GM06990 (cell line): ENCODE measurements around the gene C19orf38.
A peak's percentile ranks its signal among the peaks of the same experiment; 100 is the strongest.
"Not testable (repeated sequence)": the region's sequence is repeated elsewhere in the genome, so short reads cannot be mapped to it uniquely, and the experiment has no call there.

Experiments used
- DNase-seq: peaks from one replicate; pipeline ENCODE4 v3.0.0-alpha.2; 2011; ENCODE audit not compliant: insufficient read length; ENCODE audit errors: extremely low read depth
- H3K27me3 ChIP-seq: replicated peaks from 2 replicates; pipeline ENCODE4 v1.6.0; 2011; ENCODE audit warnings: low read length; ENCODE audit not compliant: control insufficient read depth, insufficient read depth
- H3K36me3 ChIP-seq: 2 replicates; pipeline ENCODE4 v1.5.1; 2011; ENCODE audit warnings: low read length; ENCODE audit not compliant: control insufficient read depth, insufficient read depth
- H3K4me3 ChIP-seq: replicated peaks from 2 replicates; pipeline ENCODE4 v1.5.1; 2011; ENCODE audit warnings: low read depth, mild to moderate bottlenecking, control low read depth, low read length
- CTCF ChIP-seq: IDR thresholded peaks from 2 replicates; pipeline ENCODE4 v1.5.1; 2011; ENCODE audit warnings: low read length, control low read depth, mild to moderate bottlenecking, inconsistent platforms; ENCODE audit not compliant: insufficient read depth, poor library complexity, severe bottlenecking

Gene C19orf38

GRCh38 chr19:10872546-10873107, 24.4 kb downstream of the C19orf38 start:
- peak overlapping the region; percentile 91 for H3K4me3 ChIP-seq
- TF ChIP-seq CTCF, result no peak
- no peak for DNase-seq
- no peaks in the 10 kb centered on the region for H3K27me3 ChIP-seq
- no peaks in the 10 kb centered on the region; the same call in none of the 2 replicates for H3K36me3 ChIP-seq

- TF ChIP-seq CTCF, result no peak
- H3K27me3 ChIP-seq, result no peaks in the 10 kb centered on the region
- peak overlapping the region; percentile 17 for H3K4me3 ChIP-seq
- no peak for DNase-seq
- no peaks in the 10 kb centered on the region; the same call in none of the 2 replicates for H3K36me3 ChIP-seq
Measured at GRCh38 chr19:10874024-10874423, 25.8 kb downstream of the C19orf38 start.

GRCh38 chr19:10876459-10877240, 28.4 kb downstream of the C19orf38 start:
- Histone ChIP-seq H3K36me3 (no peaks in the 10 kb centered on the region; the same call in 1 of the 2 replicates), H3K27me3 (no peaks in the 10 kb centered on the region), H3K4me3 (peak overlapping the region; percentile 43)
- DNase-seq, result peak; percentile 83
- no peak for TF ChIP-seq CTCF

- H3K36me3 ChIP-seq, H3K4me3 ChIP-seq, H3K27me3 ChIP-seq, DNase-seq: not testable (repeated sequence)
Measured at GRCh38 chr19:10877608-10878007, 29.4 kb downstream of the C19orf38 start.

GRCh38 chr19:10878253-10878652, 30.0 kb downstream of the C19orf38 start:
- peaks cover 6% of the 10 kb centered on the region for H3K36me3 ChIP-seq
- no peak for DNase-seq
- TF ChIP-seq CTCF, result no peak
- peak overlapping the region; percentile 58 for H3K4me3 ChIP-seq
- no peaks in the 10 kb centered on the region for H3K27me3 ChIP-seq

GRCh38 chr19:10881403-10882107, 33.3 kb downstream of the C19orf38 start:
- TF ChIP-seq CTCF, result no peak
- Histone ChIP-seq H3K27me3 (no peaks in the 10 kb centered on the region), H3K36me3 (peaks cover 6% of the 10 kb centered on the region), H3K4me3 (no peak overlapping the region)
- no peak for DNase-seq
